Measurements from ENCODE around the gene GAPVD1. TPM values are rescaled to one million over a fixed set of nuclear protein-coding genes. Genes with fewer than 3 reads are reported as not detected.

GAPVD1 gene
- total RNA-seq, 1 experiment from 2014 or later, result 33.3 TPM

GRCh38 chr9:125260561-125260960 is 1.1 kb upstream of the GAPVD1 start:
- Mint-ChIP-seq H3K9me3 (peaks cover 4% of the 10 kb centered on the region; the same call in 1 of the 2 replicates), H3K36me3 (no peaks in the 10 kb centered on the region; the same call in 1 of the 2 replicates), H3K27ac (no peak overlapping the region), H3K27me3 (ENCODE audit: low read depth) (no peaks in the 10 kb centered on the region), H3K4me3 (peak overlapping the region; percentile 98), H3K4me1 (peaks cover 10% of the 10 kb centered on the region)
- CTCF ChIA-PET, result interaction anchor here (1.0 to 2.2 kb wide), 5 partner anchors 12 to 101 kb away, joined by 4 to 10 read pairs (median 5); partner anchors contain the start of gene HSPA5
- ATAC-seq, result no peak
- TF ChIP-seq ZNF416 (CRISPR knock-in tag; IDR thresholded peaks at IDR 0.05), result no peak
- no peak for TF ChIP-seq MYBL2 (CRISPR knock-in tag; IDR thresholded peaks at IDR 0.05)
- TF ChIP-seq, protein P1, sequence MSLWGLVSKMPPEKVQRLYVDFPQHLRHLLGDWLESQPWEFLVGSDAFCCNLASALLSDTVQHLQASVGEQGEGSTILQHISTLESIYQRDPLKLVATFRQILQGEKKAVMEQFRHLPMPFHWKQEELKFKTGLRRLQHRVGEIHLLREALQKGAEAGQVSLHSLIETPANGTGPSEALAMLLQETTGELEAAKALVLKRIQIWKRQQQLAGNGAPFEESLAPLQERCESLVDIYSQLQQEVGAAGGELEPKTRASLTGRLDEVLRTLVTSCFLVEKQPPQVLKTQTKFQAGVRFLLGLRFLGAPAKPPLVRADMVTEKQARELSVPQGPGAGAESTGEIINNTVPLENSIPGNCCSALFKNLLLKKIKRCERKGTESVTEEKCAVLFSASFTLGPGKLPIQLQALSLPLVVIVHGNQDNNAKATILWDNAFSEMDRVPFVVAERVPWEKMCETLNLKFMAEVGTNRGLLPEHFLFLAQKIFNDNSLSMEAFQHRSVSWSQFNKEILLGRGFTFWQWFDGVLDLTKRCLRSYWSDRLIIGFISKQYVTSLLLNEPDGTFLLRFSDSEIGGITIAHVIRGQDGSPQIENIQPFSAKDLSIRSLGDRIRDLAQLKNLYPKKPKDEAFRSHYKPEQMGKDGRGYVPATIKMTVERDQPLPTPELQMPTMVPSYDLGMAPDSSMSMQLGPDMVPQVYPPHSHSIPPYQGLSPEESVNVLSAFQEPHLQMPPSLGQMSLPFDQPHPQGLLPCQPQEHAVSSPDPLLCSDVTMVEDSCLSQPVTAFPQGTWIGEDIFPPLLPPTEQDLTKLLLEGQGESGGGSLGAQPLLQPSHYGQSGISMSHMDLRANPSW (CRISPR knock-in tag; conservative IDR thresholded peaks at IDR 0.05; ENCODE audit: low read depth), result no peak
- no peak for TF ChIP-seq ZNF423 (CRISPR knock-in tag; IDR thresholded peaks at IDR 0.05)
- TF ChIP-seq, protein P2, sequence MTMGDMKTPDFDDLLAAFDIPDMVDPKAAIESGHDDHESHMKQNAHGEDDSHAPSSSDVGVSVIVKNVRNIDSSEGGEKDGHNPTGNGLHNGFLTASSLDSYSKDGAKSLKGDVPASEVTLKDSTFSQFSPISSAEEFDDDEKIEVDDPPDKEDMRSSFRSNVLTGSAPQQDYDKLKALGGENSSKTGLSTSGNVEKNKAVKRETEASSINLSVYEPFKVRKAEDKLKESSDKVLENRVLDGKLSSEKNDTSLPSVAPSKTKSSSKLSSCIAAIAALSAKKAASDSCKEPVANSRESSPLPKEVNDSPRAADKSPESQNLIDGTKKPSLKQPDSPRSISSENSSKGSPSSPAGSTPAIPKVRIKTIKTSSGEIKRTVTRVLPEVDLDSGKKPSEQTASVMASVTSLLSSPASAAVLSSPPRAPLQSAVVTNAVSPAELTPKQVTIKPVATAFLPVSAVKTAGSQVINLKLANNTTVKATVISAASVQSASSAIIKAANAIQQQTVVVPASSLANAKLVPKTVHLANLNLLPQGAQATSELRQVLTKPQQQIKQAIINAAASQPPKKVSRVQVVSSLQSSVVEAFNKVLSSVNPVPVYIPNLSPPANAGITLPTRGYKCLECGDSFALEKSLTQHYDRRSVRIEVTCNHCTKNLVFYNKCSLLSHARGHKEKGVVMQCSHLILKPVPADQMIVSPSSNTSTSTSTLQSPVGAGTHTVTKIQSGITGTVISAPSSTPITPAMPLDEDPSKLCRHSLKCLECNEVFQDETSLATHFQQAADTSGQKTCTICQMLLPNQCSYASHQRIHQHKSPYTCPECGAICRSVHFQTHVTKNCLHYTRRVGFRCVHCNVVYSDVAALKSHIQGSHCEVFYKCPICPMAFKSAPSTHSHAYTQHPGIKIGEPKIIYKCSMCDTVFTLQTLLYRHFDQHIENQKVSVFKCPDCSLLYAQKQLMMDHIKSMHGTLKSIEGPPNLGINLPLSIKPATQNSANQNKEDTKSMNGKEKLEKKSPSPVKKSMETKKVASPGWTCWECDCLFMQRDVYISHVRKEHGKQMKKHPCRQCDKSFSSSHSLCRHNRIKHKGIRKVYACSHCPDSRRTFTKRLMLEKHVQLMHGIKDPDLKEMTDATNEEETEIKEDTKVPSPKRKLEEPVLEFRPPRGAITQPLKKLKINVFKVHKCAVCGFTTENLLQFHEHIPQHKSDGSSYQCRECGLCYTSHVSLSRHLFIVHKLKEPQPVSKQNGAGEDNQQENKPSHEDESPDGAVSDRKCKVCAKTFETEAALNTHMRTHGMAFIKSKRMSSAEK (CRISPR knock-in tag; IDR thresholded peaks at IDR 0.05; ENCODE audit: borderline replicate concordance), result no peak
- TF ChIP-seq FOXP1 (CRISPR knock-in tag; IDR thresholded peaks at IDR 0.05; ENCODE audit: borderline replicate concordance), result no peak
- TF ChIP-seq IRF2 (CRISPR knock-in tag; IDR thresholded peaks at IDR 0.05; ENCODE audit: borderline replicate concordance, low read depth), result no peak
- DNase-seq (ENCODE audit: low spot score), result no peak
- POLR2A ChIA-PET, result interaction anchor here (0.7 kb wide), 1 partner anchor 47 kb away, joined by 3 read pairs; no protein-coding TSS in a partner anchor

GRCh38 chr9:125262294-125262991 is 817 bp downstream of the GAPVD1 start:
- Mint-ChIP-seq H3K9me3 (peaks cover 4% of the 10 kb centered on the region; the same call in 1 of the 2 replicates), H3K4me1 (peaks cover 10% of the 10 kb centered on the region), H3K36me3 (peaks cover 5% of the 10 kb centered on the region; the same call in 1 of the 2 replicates), H3K27ac (peak overlapping the region; percentile 68; the same call in 1 of the 2 replicates), H3K4me3 (peak overlapping the region; percentile 98), H3K27me3 (ENCODE audit: low read depth) (no peaks in the 10 kb centered on the region)
- ChIA-PET CTCF (interaction anchor here (0.5 to 0.8 kb wide), 2 partner anchors 21 to 410 kb away, joined by 3 to 4 read pairs; partner anchors contain the start of gene HSPA5), POLR2A (interaction anchor here (1.7 kb wide), 1 partner anchor 21 kb away, joined by 11 read pairs; the partner anchor contains the start of gene HSPA5)
- no peak for ATAC-seq
- no peak for DNase-seq (ENCODE audit: low spot score)
- no peak for TF ChIP-seq FOXP1 (CRISPR knock-in tag; IDR thresholded peaks at IDR 0.05; ENCODE audit: borderline replicate concordance)
- TF ChIP-seq NR2C2 (CRISPR knock-in tag; IDR thresholded peaks at IDR 0.05), result no peak
- no peak for TF ChIP-seq ZNF396 (CRISPR knock-in tag; IDR thresholded peaks at IDR 0.05; ENCODE audit: borderline replicate concordance)
- no peak for TF ChIP-seq SOX15 (CRISPR knock-in tag; IDR thresholded peaks at IDR 0.05)
- TF ChIP-seq, protein P1 (CRISPR knock-in tag; conservative IDR thresholded peaks at IDR 0.05; ENCODE audit: low read depth), result no peak
- no peak for TF ChIP-seq JUN (CRISPR knock-in tag; IDR thresholded peaks at IDR 0.05)
- TF ChIP-seq CBFB (CRISPR knock-in tag; IDR thresholded peaks at IDR 0.05; ENCODE audit: low read depth), result no peak
- TF ChIP-seq, protein P3, sequence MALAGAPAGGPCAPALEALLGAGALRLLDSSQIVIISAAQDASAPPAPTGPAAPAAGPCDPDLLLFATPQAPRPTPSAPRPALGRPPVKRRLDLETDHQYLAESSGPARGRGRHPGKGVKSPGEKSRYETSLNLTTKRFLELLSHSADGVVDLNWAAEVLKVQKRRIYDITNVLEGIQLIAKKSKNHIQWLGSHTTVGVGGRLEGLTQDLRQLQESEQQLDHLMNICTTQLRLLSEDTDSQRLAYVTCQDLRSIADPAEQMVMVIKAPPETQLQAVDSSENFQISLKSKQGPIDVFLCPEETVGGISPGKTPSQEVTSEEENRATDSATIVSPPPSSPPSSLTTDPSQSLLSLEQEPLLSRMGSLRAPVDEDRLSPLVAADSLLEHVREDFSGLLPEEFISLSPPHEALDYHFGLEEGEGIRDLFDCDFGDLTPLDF (CRISPR knock-in tag; IDR thresholded peaks at IDR 0.05), result no peak
- TF ChIP-seq ZSCAN18 (CRISPR knock-in tag; IDR thresholded peaks at IDR 0.05), result no peak
- no peak for TF ChIP-seq ETV6 (CRISPR knock-in tag; IDR thresholded peaks at IDR 0.05)
- TF ChIP-seq, protein P4, sequence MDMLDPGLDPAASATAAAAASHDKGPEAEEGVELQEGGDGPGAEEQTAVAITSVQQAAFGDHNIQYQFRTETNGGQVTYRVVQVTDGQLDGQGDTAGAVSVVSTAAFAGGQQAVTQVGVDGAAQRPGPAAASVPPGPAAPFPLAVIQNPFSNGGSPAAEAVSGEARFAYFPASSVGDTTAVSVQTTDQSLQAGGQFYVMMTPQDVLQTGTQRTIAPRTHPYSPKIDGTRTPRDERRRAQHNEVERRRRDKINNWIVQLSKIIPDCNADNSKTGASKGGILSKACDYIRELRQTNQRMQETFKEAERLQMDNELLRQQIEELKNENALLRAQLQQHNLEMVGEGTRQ (CRISPR knock-in tag; IDR thresholded peaks at IDR 0.05), result no peak
- no peak for TF ChIP-seq HMGA2 (CRISPR knock-in tag; IDR thresholded peaks at IDR 0.05)
- no peak for TF ChIP-seq ZNF416 (CRISPR knock-in tag; IDR thresholded peaks at IDR 0.05)
- TF ChIP-seq PREB (CRISPR knock-in tag; IDR thresholded peaks at IDR 0.05; ENCODE audit: borderline replicate concordance), result no peak
